ENCODE data around the gene SCAMP5. TPM values are rescaled to one million over a fixed set of nuclear protein-coding genes. Genes with fewer than 3 reads are reported as not detected.

Gene SCAMP5
- total RNA-seq, 1 experiment from 2014 or later, result 11.8 TPM

GRCh38 chr15:74976159-74976558, 19.2 kb upstream of the SCAMP5 start:
- DNase-seq, result no peak
- no TSS peak for BruUV-seq (replicated peaks)
- Mint-ChIP-seq H3K27ac (ENCODE audit: unreplicated experiment) (no peak overlapping the region), H3K4me3 (ENCODE audit: unreplicated experiment) (no peak overlapping the region), H3K27me3 (ENCODE audit: insufficient read depth, unreplicated experiment) (peaks cover 8% of the 10 kb centered on the region), H3K36me3 (ENCODE audit: insufficient read depth, unreplicated experiment) (no peaks in the 10 kb centered on the region), H3K9me3 (ENCODE audit: unreplicated experiment) (no peaks in the 10 kb centered on the region), H3K4me1 (ENCODE audit: low read depth, unreplicated experiment) (no peaks in the 10 kb centered on the region)
- Histone ChIP-seq H3K9me3 (no peaks in the 10 kb centered on the region), H3K27me3 (replicated peaks; ENCODE audit: control insufficient read depth, insufficient read depth, low read length) (no peaks in the 10 kb centered on the region), H3K4me3 (ENCODE audit: low read depth, low read length) (no peak overlapping the region), H3K36me3 (ENCODE audit: control insufficient read depth, insufficient read depth, low read length) (no peaks in the 10 kb centered on the region), H3K4me1 (no peaks in the 10 kb centered on the region)
- intact Hi-C loops (cut with micrococcal nuclease; ENCODE audit: unreplicated experiment), result no loop called here
- POLR2A ChIA-PET, result no interaction called here
- CTCF ChIA-PET, result interaction anchor here (0.8 kb wide), 1 partner anchor 19 kb away, joined by 3 read pairs; the partner anchor contains the start of gene SCAMP5
- no peak for TF ChIP-seq CTCF (IDR thresholded peaks at IDR 0.05; ENCODE audit: insufficient read depth in 1 of 2, low read depth in 1 of 2, low read length in 1 of 2, severe bottlenecking in 1 of 2, unreplicated experiment in 1 of 2)

- H3K9me3 ChIP-seq, result no peaks in the 10 kb centered on the region
These were observed 17.8 kb upstream of the SCAMP5 start for GRCh38 chr15:74977599-74977998.

GRCh38 chr15:74978077-74978476, 17.3 kb upstream of the SCAMP5 start:
- Mint-ChIP-seq H3K27me3 (ENCODE audit: insufficient read depth, unreplicated experiment) (peaks cover 3% of the 10 kb centered on the region), H3K4me3 (ENCODE audit: unreplicated experiment) (no peak overlapping the region), H3K4me1 (ENCODE audit: low read depth, unreplicated experiment) (no peaks in the 10 kb centered on the region), H3K27ac (ENCODE audit: unreplicated experiment) (no peak overlapping the region), H3K36me3 (ENCODE audit: insufficient read depth, unreplicated experiment) (no peaks in the 10 kb centered on the region), H3K9me3 (ENCODE audit: unreplicated experiment) (no peaks in the 10 kb centered on the region)
- ChIA-PET CTCF (no interaction called here), POLR2A (no interaction called here)
- no peaks in the 10 kb centered on the region for H3K36me3 ChIP-seq (ENCODE audit: control insufficient read depth, insufficient read depth, low read length)
- intact Hi-C loops (cut with micrococcal nuclease; ENCODE audit: unreplicated experiment), result no loop called here
- H3K27me3 ChIP-seq (replicated peaks; ENCODE audit: control insufficient read depth, insufficient read depth, low read length), result no peaks in the 10 kb centered on the region
- no peaks in the 10 kb centered on the region for H3K9me3 ChIP-seq
- H3K4me1 ChIP-seq, result no peaks in the 10 kb centered on the region
- DNase-seq, result no peak
- no peak for TF ChIP-seq CTCF (IDR thresholded peaks at IDR 0.05; ENCODE audit: insufficient read depth in 1 of 2, low read depth in 1 of 2, low read length in 1 of 2, severe bottlenecking in 1 of 2, unreplicated experiment in 1 of 2)
- no TSS peak for BruUV-seq (replicated peaks)
- H3K4me3 ChIP-seq (ENCODE audit: low read depth, low read length), result no peak overlapping the region

More at GRCh38 chr15:74977599-74977998, 17.8 kb upstream of the SCAMP5 start:
- Histone ChIP-seq H3K4me1 (no peaks in the 10 kb centered on the region), H3K4me3 (ENCODE audit: low read depth, low read length) (no peak overlapping the region), H3K36me3 (ENCODE audit: control insufficient read depth, insufficient read depth, low read length) (no peaks in the 10 kb centered on the region), H3K27me3 (replicated peaks; ENCODE audit: control insufficient read depth, insufficient read depth, low read length) (no peaks in the 10 kb centered on the region)
- Mint-ChIP-seq H3K4me3 (ENCODE audit: unreplicated experiment) (no peak overlapping the region), H3K36me3 (ENCODE audit: insufficient read depth, unreplicated experiment) (no peaks in the 10 kb centered on the region), H3K27ac (ENCODE audit: unreplicated experiment) (no peak overlapping the region), H3K9me3 (ENCODE audit: unreplicated experiment) (no peaks in the 10 kb centered on the region), H3K4me1 (ENCODE audit: low read depth, unreplicated experiment) (no peaks in the 10 kb centered on the region), H3K27me3 (ENCODE audit: insufficient read depth, unreplicated experiment) (peaks cover 8% of the 10 kb centered on the region)
- no peak for TF ChIP-seq CTCF (IDR thresholded peaks at IDR 0.05; ENCODE audit: insufficient read depth in 1 of 2, low read depth in 1 of 2, low read length in 1 of 2, severe bottlenecking in 1 of 2, unreplicated experiment in 1 of 2)
- DNase-seq, result no peak
- no TSS peak for BruUV-seq (replicated peaks)
- intact Hi-C loops (cut with micrococcal nuclease; ENCODE audit: unreplicated experiment), result no loop called here
- ChIA-PET CTCF (no interaction called here), POLR2A (interaction anchor here (0.5 kb wide), 1 partner anchor 68 kb away, joined by 3 read pairs; no protein-coding TSS in a partner anchor)
